Stimulated activated CD4-positive, alpha-beta T cell treated with anti-CD3 and anti-CD28 coated beads, Interleukin-4, amount 100 ng/mL, for 24 hours (primary cell): ENCODE measurements around the gene PDGFD.

Experiments used
- DNase-seq: peaks from one replicate; pipeline ENCODE4 v3.0.0-alpha.2; 2020

Gene PDGFD

DNA sequence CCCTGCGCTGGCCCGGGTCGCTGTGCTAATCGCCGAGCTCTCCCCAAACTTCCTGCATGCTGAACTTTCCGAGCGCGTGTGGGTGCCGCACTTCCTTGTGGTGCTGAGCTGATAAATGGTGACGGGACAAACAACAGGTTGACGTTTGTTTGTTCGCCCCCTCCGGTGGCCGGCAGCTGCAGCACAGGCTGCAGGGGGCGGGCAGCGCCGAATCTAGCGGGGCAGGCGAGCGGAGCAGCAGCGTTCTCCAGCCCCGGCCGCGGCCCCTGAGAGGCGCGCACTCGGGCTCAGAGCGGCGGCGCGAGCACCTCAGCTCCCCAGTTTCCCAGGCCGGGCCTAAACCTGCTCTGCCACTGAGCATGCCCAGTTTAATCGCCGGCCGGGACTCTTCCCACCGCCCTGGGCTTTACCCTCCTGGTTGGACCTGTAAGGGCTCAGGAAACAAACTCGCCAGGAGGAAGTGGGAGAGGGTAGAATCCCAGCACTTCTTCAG, at the start of gene PDGFD:
TSS of gene PDGFD (minus strand) at position 120 of the 493 bp plus-strand sequence.
- DNase-seq = no peak

DNA sequence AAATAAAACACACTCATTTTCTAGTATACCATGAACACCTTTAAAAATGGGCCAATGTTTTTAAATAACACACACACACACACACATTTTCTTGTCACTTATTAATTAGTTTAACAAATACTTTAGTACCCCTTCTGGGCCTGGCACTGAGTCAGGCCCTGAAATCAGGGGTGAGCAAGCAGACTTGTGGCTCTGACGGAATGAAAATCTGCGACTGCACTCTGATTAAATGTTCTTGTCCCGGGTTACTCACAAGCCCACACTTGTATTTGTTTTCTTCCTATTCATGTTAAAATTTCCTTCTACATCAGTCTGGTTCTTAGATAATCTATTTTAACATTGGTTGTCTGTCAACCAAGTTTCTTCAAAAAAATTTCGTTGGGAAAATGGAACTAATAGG, 43.0 kb upstream of the PDGFD start:
- DNase-seq = no peak

DNA sequence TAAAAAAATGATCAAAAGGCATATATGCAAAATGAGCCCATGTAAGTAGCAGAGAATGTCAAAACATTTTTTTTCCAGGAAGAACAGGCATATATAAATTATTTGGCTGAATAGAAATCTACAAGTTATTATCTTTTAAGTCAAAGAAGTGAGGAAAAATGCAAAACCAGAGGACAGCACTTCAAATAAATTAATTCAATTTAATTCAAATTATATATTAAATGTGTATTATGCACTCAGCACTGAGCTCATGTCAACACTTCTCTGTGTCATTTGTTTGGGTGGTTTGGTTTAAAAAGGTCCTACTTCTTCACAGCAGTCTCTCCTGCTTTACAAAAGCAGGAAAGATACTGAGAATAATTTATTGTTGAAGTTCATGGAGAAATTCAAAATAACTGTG, 41.9 kb upstream of the PDGFD start:
- no peak for DNase-seq

DNA sequence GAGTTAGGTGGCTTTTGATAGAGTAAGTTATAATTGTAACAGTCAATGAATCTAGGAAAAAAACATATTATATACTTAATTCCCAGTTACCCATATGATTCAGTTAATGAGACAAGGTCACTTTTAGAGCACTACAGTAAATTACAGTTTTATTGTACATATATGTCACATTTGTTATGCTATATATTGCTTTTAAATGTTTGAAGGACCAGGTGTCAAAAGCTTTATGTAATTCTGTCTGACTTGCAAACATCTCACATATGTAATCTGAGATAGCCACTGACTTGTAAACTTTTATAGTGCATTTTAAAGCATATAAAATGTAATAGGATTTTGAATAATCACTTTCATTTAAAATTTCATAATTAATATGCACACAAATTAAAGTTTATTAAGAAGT, 36.7 kb upstream of the PDGFD start:
- no peak for DNase-seq

DNA sequence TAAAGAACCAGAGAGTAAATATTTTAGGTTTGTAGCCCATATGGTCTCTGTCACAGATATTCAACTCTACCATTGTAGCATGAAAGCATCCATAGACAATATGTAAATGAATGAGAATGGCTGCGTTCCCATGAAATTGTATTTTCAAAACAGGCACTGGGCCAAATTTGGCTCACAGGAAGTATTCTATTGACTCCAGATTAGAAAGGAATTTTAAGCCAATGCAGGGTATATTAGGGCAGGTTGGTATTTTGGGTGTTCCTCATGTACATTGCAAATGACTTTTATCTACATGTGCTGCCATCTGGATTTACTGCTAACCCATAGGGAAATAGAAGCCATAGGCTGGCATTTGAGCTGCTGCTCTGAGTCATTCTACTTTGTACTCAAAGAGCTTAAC, 35.1 kb upstream of the PDGFD start:
- no peak for DNase-seq

DNA sequence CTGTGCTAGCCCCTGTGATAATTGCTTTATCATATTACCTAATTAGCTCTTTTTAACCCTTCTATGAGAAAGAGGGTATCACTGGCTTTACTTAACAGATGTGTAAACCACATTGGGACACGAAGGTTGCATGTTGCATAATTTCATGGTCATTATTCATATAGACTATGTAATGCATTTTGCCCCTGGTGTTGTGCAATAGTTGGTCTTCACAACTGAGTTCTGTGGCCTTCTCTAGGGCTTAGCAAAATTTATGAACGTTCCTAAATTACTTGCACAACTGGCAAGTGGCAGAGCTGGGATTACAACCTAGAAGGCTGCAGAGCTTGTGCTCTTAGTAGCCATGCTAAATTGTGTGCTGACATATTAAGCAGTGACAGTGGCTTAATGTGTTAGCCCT, 34.6 kb upstream of the PDGFD start:
- DNase-seq = no peak

DNA sequence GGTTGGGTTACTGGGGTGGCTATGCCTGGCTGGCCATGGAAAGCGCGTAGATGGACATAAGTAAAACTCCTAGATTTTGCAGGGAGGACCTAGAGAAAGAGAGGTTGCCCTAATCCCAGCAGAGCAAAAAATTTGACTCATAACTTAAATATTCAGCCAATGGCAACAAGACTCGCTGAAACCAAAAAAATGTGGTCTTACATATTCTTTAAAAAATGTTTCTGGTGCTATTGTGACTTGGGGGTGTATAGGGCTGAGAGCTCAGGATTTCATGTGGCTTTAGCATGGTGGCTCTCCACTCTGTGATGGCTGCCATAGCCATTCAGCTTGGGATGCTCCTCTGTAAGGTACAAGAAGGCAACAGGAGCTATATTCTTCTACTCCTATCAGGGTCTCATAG, 27.2 kb upstream of the PDGFD start:
- no peak for DNase-seq

DNA sequence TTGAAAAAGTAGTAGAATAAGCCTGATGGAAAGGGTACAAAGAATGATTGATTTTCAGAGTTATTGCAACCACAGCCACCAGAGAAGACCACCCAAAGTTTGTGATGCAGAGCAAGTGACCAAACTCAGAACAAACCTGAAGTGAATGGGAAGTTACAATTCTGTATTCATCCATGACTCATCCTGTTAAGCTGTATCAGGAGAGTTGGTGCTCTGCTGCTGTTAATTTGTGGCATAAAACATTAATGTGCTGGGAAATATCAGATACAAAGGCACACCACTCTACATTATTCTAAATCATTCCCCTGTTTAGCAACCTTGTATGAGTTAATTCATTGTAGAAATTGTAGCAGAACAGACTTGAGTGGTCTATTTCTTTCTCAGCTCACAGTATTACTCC, 19.6 kb upstream of the PDGFD start:
- DNase-seq = no peak

DNA sequence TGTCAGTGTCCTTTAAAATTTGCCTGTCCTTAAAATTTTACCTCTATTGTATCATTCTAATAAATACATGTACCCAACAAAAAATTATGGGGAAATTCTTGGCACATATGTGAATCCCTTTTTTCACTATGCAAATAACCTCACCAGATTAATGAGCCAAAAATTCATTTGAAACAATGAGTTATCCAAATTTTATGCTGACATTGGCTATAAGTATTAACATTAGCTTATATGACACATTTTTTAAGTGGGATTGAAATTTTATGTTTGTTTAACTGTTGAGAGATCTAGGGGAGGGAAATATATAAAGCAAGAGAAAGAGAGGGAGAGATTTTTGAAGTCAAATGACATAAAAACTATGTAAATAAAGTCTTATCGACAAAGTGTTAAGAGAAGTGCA, 11.8 kb upstream of the PDGFD start:
- no peak for DNase-seq

DNA sequence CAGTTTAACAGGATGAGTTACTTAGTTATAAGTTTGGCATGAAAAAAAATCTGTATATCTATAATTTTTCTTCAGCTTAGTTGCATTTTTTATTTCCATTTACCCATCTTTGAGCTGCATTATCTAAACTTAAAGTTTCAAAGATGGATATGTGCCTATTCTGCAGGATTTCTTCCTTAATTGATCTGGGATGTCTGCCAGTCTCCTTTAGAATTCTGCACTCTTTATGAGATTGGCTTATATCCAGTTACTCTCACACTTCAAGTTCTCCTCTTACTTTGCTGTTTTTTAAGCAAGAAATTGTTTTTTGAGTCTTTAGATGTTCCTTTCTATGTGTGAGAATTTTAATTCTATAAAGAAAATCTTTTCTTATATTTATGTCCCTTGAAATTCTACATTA, 5.1 kb upstream of the PDGFD start:
- no peak for DNase-seq

DNA sequence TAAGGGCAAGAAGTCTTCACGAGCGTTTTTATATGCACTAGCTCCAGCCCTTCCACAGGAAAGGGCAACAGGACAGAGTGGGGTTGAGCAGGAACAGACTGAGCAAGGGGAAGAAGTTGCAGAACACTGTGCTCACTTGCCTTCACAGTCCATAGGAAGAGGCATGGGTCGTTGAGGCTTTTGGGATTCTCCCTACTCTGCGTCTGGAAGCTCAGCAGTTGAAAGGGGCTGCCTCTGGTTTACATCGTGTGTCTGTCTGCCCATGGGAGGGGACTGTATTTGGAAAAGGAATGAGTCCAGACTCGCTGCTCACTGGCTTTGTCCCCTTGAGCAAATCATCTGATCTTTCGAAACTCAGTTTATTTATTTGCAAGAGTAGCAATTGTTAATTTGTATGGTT, 1.1 kb upstream of the PDGFD start:
- DNase-seq = no peak

DNA sequence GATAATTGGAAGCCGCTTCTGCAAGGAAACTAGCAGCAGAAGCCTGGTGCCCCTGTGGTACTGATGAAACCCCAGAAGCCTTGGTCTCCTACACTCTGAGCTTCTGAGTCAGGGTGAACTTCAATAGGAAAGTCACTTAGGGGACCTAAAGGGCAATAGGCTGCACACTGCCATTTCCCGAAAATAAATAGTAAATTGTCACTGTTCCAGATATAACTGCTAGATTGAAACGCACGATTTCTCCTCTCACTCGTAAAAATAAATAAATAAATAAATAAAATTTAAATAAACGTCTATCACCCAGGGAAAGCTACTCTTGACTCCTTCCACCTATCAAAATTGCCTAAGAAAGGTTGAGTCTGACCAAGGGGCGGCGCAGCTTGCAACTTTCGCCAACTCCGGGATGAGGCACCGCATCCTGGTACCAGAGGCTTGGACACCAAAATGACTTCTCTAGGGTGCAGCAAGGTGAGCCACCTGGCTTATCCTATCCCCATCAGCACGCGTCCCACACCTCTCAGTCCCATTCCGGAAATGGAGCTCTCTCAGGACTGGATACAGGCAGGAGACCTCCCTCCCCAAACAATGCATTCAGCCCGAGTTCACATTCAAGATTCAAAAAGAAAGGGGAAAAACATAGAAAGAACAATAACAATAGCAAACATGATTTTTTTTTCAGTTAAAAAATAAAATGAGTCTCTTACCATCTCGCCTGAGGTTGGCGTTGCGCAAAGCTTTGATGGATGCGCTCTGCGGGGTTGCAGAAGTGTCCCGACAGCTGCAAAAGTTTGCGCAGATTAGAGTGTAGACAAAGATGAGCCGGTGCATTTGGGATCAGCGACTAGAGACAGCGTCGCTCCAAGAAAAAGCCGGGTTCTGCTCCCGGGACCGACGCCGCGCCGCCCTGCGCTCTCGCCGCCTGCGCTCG, 583 bp downstream of the PDGFD start:
- no peak for DNase-seq

DNA sequence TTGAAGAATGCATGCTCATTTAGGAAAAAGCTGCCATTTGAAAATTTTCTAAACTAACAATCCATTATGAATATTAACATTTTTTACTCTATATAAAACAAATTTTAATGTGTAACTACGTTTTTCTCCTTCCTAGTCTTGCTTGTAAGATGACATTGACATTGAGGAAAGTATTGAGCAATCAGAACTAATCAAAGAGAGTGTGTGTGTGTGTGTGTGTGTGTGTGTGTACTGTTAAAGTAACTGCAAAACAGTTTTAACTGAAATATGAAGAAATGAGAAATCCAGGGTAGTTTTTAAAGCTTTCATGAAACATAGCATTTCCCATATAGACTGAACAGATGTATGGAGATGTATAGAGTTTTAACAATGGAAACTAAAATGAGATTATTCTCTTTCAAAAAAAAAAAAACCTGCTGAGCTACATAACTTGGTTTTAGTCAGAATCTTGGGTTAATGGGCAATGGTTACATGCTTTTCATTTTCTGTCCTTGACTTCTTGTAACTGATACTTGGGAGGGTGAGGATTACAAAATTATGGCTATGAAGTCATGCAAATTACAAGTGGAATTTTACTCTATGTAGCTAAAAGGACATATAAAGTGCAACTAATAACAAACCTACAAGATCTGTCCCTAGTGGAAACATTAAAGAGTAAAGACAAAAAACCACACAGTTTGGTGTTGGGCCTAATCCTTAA, 2.0 kb downstream of the PDGFD start:
- DNase-seq = no peak

DNA sequence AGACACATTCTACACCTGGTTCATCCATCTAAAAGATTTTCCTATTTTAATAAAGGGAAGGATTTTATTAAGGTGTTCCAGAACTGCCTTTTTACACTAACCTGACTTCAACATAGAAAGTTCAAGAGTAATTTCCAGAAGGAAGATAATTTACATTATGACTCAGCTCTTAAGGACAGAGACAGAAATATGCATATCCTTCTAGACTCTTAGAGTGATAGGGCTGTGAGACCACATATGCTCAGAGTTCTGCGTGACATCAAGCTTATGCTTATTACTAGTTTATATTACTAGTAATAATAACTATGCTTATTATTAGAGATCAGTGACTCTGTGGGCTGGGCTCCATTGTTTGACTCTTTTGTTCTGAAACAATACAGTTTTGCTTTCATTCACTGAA, 4.6 kb downstream of the PDGFD start:
- DNase-seq = no peak

DNA sequence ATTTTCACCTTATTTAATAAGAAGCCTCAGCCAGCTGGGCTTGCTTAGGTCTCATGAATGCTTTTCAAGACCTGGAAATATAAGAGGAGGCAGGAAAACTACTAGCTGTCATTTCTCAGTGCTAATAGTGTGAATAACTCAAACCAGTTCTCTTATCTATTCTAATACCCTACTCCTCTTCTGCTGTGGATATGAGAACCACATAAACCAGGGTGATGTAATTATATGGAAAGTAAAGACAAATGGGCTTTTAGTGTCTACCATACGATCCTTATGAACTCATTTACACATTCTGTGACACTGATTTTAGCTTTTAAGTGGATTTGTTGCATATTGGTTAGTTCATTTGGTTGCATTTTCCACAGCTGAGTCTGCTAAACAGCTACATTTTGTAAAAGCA, 8.6 kb downstream of the PDGFD start:
- DNase-seq = no peak

DNA sequence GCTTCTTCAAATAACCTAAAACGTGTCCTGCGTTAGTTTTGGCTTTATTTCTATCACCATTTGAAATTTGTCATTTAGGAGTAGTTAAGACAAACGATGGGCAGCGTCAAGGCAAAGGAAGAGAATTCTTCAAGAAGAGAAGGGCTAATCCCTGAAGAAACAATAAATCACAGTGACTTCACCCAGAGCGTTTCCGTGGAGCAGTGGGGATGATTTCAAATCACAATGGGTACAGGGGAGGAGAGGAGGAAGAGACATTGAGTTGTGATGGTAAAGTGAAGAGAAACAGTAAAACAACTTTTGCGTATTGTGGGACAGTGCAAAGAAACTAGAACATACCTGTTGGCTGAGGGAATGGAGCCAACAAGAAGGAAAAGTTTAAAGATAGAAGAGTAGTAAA, 9.7 kb downstream of the PDGFD start:
- no peak for DNase-seq

DNA sequence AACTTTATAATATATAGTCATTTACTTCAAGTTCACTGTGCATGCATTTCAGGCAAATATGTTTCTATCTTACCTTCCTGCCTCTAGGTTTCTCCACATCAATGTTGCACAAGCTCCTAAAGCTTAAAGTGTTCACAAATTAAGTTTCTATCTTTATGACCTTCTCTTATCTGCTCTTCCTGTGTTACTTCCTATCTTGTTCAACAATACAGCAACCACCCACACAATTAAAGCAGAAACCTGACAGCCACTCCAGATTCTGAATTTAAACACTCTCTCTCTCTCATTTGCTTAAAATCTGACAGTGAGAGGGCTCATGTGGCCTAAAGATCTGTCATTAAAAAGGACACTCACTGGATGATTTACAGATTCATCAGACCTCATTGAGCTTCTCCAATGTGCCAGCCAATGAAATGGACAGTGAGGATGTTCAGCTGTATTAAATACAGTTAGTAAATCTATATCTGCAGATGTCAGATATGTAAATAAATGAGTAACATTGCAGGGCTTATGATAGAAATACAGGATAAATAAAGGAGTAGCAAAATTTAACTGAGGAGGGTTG, 10.9 kb downstream of the PDGFD start:
- DNase-seq = no peak

DNA sequence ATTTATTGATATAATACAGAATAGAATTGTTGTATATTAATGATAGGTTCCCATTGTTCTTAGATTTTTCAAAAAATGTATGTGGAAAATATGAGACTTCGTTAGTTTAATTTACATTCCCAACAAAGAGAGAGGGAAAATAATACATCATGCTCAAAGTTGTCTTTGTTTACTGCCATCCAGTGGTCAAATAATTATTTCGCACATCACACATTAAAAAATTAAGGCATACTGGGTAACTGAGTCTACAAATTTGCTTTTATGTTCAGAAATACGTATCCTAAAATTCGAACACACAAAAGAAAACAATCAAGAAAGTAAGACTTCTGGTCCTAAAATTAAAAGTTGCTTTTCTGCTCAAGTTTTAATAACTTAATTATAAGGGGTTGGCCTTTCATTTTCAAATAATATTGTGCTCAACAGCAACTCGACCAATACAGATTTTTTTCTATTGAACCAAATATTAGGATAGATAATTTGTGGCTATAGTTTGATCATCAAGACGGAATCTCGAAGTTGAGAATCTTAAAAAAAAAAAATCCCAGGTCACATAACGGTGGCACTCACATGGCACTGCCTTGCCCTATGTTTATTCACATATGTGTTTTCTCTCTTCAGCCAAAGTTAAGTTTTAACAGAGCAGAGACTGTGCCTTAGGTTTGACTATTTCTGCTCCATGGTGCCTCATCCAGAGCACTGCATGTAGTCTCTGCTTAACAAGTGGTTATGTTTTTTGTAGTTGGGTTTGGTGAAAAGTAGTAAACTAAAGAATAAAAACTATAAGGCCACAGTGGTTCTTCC, 12.3 kb downstream of the PDGFD start:
- DNase-seq = no peak

DNA sequence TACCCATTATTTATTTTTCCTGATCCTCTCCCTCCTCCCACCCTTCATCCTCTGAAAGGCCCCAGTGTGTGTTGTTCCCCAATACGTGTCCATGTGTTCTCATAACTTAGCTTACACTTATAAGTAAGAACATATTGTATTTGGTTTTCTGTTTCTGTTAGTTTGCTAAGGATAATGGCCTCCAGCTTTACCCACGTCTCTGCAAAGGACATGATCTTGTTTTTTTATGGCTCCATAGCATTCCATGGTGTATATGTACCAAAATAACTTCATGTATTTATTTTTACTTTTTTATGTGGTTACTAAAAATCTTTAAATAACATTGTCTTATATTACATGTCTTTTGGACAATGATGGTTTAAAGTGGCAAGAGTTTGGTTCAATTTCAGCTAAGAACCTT, 15.2 kb downstream of the PDGFD start:
- no peak for DNase-seq

DNA sequence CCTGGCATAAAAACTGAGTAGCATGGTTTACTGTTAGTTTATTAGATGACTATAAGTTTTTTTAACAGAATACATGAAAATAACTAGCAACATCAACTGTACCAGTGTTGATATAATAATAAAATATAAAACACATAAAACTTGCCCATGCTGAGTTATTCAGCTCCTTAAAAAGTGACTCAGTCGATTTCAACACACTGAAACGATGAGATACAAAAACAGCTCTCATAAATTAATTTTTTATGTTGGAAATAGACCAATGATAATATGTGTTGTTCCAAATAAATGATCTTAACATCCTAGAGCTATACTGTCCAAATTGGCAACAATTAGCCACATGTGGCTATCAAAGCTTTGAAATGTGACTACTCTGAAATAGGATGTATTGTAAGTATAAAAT, 15.9 kb downstream of the PDGFD start:
- no peak for DNase-seq

DNA sequence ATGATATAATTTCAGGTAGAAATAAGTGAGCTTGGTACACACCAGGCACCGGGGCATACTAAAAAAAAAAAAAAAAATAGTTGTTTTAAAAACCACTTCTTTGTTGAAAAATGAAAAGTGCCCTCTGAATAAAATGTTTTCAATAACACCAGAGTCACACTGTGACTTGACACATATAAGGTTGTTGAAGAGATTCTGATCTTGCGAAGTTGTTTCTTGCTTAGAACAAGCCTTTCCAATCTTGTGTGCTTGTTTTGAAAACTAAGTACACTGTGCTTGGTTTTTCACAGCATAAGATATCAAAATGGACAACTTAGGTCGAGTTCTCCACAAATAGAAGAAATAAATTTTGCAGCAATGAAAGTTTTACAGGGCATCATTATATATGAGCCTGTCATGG, 17.0 kb downstream of the PDGFD start:
- DNase-seq = no peak

DNA sequence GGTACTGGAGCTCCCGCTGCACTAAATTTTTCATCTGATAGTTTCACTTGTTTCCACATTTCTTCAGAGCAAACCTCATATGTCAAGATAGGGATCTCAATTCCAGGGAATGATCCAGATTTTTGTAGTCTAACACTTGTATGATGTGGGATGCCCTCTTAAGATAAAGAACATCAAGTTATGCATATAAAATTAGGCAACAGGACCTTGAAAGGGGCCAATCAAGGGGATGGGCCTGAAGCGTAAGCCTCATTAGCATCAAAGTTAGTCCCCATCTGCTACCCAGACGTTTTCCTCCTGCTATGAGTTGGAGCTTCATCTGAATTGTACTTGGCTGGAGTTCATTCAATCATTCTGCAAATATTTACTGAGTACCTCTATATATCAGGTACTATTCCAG, 17.5 kb downstream of the PDGFD start:
- no peak for DNase-seq

DNA sequence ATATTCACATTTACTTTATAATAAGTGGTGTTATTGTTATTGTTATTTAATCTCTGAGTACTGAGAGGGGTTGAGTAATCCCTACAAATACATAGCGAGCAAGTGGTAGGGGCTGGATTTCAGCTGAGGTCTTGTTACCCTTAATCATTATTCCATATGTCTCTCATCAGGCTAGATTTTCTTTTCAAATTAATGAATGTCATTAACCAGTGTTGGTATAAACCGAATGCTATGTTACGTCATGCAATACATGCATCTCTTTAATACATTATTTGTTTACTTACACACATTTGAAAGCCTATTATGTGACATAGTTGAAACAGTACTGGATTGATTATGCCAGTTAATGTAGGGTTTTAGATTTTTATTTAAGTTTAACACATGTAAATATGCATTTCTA, 18.9 kb downstream of the PDGFD start:
- no peak for DNase-seq
